GM18870 (cell line): Measurements from ENCODE around the gene CAPZB.
"Not testable (repeated sequence)": the region's sequence is repeated elsewhere in the genome, so short reads cannot be mapped to it uniquely, and the experiment has no call there.

Source experiments
- ATAC-seq: cut with Tn5 transposase; IDR thresholded peaks from one replicate; pipeline ENCODE4 v1.9.1; 2021; ENCODE audit warnings: moderate library complexity; ENCODE audit not compliant: unreplicated experiment

CAPZB gene

GRCh38 chr1:19499887-19500286 lies 14.5 kb upstream of the CAPZB start:
- ATAC-seq = not testable (repeated sequence)

DNA sequence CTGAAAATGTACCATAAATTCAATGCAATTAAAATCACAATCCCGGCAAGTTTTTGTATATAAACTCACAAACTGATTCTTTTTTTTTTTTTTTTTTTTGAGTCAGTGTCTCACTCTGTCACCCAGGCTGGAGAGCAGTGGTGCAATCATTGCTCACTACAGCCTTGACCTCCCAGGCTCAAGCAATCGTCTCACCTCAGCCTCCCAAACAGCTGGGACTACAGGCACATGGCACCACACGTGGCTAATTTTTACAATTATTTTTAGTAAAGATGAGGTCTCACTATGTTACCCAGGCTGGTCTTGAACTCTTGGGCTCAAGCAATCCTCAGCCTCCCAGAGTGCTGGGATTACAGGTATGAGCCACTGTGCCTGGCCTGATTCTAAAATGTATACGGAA lies 12.1 kb upstream of the CAPZB start:
- not testable (repeated sequence) for ATAC-seq

DNA sequence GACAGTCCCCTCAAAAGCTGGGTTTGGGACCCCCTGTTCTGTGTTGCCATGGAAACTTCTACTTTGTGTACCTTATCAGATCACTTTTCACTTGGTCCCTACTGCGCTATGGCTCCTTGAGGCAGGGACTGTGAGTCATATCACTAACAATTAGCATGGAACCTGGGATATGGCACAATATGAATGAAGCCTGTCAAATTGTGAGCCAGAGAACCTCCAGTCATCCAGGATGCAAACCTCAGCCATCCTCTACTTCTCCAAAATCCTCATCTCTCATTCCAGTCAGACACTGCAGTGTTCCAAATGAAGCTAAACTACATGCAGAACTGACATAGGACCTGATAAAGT lies 11.2 kb upstream of the CAPZB start:
- ATAC-seq = no peak

DNA sequence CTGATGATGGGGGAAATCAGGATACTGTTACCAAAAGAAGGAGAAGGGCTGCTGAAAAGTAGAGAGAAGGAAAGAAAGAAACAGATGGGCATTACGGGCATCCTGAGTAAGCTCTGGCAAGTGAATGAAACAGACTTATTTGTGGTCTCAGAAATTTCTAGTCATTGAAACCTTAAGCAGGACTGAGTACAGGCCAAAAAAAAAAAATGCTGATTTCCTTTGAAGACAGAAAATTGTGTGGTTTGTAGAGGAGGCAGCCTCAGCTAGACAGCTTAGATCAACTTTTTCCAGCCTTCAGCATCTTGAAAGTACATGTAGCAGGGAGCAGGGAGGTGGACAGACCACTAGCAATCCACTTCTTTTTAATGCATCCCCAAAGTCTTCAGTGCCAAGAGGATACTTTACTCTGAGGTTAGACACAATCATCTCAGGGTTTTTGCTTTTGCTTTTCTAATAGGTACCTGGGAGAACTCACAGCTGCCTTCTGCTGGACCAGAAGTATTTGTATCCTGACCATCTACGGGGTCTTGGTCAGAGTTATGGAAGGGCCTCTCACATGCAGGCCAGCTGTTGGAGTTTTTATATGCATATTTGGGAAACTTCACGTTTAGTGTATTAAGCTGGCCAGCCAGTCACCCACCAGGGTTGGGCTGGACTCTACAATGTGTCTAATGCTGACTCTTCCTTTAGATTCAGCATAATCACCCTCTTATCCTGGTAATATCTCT lies 10.6 kb upstream of the CAPZB start:
- ATAC-seq = no peak

- no peak for ATAC-seq
These were observed 9.8 kb upstream of the CAPZB start for GRCh38 chr1:19495000-19495656.

DNA sequence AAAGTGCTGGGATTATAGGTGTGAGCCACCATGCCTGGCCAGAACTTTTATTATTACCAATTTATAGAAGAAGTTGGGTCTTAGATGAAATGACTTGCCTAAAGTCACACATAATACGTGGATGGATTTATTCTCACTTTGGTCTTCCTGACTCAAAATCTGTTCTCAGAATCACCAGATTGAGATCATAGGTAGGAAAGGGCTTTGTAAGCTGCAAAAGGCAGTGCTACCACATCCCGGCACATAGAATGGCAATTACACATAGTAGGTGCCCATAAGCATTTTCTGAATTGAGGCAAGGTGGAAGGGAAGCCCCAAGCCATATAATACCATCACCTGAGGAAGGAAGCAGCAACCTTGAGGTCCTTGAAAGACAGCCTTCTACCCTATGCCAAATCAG lies 8.2 kb upstream of the CAPZB start:
- no peak for ATAC-seq

GRCh38 chr1:19489996-19490395 lies 4.7 kb upstream of the CAPZB start:
- ATAC-seq = no peak

DNA sequence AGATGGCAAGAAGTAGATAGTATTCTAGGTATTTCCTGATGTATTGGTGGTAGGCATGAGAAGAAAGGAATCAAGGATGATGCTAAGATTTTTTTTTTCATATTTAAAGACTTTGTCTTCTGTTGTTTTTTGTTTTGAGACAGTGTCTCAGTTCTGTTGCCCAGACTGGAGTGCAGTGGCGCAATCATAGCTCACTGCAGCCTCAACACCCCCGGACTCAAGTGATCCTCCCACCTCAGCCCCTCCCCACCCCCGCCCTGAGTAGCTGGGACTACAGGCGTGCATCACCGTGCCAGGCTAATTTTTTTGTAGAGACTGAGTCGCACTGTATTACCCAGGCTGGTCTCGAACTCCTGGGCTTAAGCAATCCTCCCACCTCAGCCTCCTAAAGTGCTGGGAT lies 2.8 kb upstream of the CAPZB start:
- no peak for ATAC-seq

- no peak for ATAC-seq
These were observed 459 bp downstream of the CAPZB start for GRCh38 chr1:19484798-19485361.

DNA sequence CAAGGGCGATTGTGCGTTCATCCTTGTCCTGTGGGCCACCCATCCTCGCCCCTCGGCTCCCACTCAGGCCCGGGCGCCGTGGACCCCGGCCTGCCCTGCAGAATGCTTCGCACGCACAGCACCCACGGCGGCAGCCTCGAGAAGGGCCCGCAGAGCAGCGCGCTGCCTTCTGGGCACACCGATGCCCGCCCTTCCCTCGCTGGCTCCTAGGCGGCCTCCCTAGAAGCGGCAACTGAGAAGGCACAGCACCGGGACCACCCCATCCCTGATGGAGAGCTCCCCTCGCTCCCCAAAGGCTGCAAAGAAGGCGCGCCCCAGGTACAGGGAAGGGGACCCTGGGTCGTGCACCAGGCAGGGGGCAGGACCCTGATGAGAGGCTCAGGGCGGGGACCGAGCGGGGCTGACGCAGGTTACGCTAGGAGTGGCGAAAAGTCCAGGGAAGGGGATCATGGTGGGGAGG lies 971 bp downstream of the CAPZB start:
- ATAC-seq = no peak

GRCh38 chr1:19483691-19484090 lies 1.6 kb downstream of the CAPZB start:
- no peak for ATAC-seq

DNA sequence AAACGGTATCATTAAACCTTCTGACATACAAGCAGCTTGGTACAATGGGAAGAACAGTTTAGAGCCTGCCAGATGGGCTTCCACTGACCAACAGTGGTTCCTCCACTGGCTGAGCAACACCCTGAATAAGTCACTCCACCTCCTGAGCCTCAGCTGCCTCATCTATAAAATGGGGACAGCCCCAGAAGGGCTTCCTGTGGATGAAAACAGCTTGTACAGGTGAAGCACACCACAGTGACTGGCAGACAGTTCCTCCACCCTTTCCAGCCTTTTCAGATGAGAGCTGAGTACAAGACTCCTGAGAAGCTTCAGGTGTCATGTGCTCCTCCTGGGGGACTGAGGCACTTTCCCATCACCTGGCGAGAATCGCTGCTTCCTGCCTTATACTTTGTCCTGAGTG lies 2.1 kb downstream of the CAPZB start:
- no peak for ATAC-seq

GRCh38 chr1:19481826-19482398 lies 3.4 kb downstream of the CAPZB start:
- ATAC-seq = no peak

- ATAC-seq = no peak
These were observed 5.1 kb downstream of the CAPZB start for GRCh38 chr1:19480282-19480681.

DNA sequence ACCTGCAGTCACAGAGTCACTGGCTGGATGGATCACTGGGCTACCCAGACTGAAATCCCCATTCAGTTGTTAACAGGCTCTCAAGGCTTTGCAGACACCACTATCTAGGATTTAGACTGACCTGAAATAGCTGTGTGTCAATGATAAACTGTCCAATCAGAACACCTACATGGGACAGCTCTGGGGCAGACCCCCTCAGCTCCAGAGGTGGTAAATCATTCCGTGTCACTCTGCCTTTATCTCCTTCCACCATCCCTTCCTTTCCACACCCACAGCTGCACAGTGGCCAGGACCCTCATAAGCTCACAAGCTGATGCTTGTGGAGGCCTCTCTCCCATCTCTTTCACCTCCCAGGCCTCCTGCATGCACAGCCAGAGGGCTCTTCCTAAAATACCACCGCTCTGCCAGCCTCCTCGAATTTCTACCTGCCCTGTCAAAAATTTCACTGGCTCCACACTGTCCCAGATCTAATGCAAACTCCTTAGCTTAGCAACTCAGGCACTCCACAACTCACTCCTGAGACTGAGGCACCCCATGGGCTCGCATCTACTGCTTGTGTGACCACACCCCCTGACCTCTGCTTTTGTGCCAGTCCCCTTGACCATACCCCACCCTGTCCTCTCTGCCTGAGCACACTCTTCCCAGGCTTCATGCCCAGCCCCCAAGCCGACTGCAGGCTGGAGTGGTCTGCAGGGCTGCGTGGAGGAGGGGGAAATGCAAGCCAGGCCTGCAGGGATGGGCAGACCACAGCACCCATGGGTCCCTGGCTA lies 5.8 kb downstream of the CAPZB start:
- ATAC-seq = no peak

GRCh38 chr1:19478322-19478721 lies 7.0 kb downstream of the CAPZB start:
- ATAC-seq = no peak

- ATAC-seq = no peak
These were observed 7.8 kb downstream of the CAPZB start for GRCh38 chr1:19477284-19478249.

- no peak for ATAC-seq
These were observed 8.7 kb downstream of the CAPZB start for GRCh38 chr1:19476450-19477190.

- ATAC-seq = no peak
These were observed 10.0 kb downstream of the CAPZB start for GRCh38 chr1:19475296-19475695.
